ENCODE results near the gene DUSP19. TPM values are rescaled to one million over a fixed set of nuclear protein-coding genes. Genes with fewer than 3 reads are reported as not detected.

DUSP19 gene
- total and polyA plus RNA-seq, 10 of the 15 experiments (the other 5 are each of a cell fraction or from before 2014, with no cell fraction given): 0.16 to 1.7 (median 0.57) TPM

- CTCF ChIA-PET: no interaction called here
- Histone ChIP-seq H3K4me3 (no peak overlapping the region), H3K4me2 (ENCODE audit: control insufficient read depth, insufficient read depth) (no peak overlapping the region), H3K9ac (ENCODE audit: control insufficient read depth, insufficient read depth, low read length) (no peak overlapping the region), H3K9me3 (replicated peaks; ENCODE audit: control insufficient read depth, insufficient read depth, low read length) (no peaks in the 10 kb centered on the region), H3K36me3 (ENCODE audit: control insufficient read depth in 2 of 2, insufficient read depth in 2 of 2, low read length in 1 of 2) (no peaks in the 10 kb centered on the region), H4K20me1 (ENCODE audit: control insufficient read depth, insufficient read depth) (no peaks in the 10 kb centered on the region), H3K79me2 (ENCODE audit: control insufficient read depth, insufficient read depth, low read length) (no peaks in the 10 kb centered on the region), H2AFZ (ENCODE audit: control insufficient read depth, low read depth, low read length) (no peak overlapping the region), H3K4me1 (ENCODE audit: control insufficient read depth, insufficient read depth, low read length) (no peaks in the 10 kb centered on the region), H3K27ac (ENCODE audit: control insufficient read depth, insufficient read depth) (no peak overlapping the region), H3K27me3 (replicated peaks in 1 of 2; ENCODE audit: control insufficient read depth in 2 of 2, insufficient read depth in 2 of 2, low read length in 1 of 2) (no peaks in the 10 kb centered on the region)
- SMC1A ChIA-PET (ENCODE audit: uncharacterized antibody, unreplicated experiment): interaction anchor here (0.8 kb wide), 1 partner anchor 11 kb away, joined by 3 read pairs; no protein-coding TSS in a partner anchor
- intact Hi-C loops (cut with micrococcal nuclease; ENCODE audit: unreplicated experiment): no loop called here
- ATAC-seq (no peak), DNase-seq (ENCODE audit: low read depth, low spot score) (no peak), FAIRE-seq (no peak)
- RAD21 ChIA-PET (ENCODE audit: unreplicated experiment): no interaction called here
- no peak for TF ChIP-seq ZNF622 (IDR thresholded peaks at IDR 0.05)
- TF ChIP-seq ASH2L (IDR thresholded peaks at IDR 0.05; ENCODE audit: borderline replicate concordance, low read depth): no peak
- no peak for TF ChIP-seq FOXK2 (IDR thresholded peaks at IDR 0.05)
- TF ChIP-seq CHD4 (IDR thresholded peaks at IDR 0.05): no peak
- TF ChIP-seq NFYB (IDR thresholded peaks at IDR 0.05; ENCODE audit: insufficient read depth, low read depth, low read length): no peak
- no peak for TF ChIP-seq TARDBP (IDR thresholded peaks at IDR 0.05; ENCODE audit: borderline replicate concordance)
- BruUV-seq (replicated peaks): no TSS peak
- POLR2A ChIA-PET: no interaction called here
- WGBS (ENCODE audit: insufficient coverage, insufficient replicate concordance, low lambda C conversion rate, missing lambda C conversion rate): 52% methylated on average over 3 of the region's 3 CpGs
- in situ Hi-C loops (cut with MboI): no loop called here
These were observed 38.7 kb downstream of the DUSP19 start for GRCh38 chr2:183117226-183117625.

GRCh38 chr2:183123117-183123958, 44.8 kb downstream of the DUSP19 start:
- Histone ChIP-seq H3K79me2 (ENCODE audit: control insufficient read depth, insufficient read depth, low read length) (peaks cover 38% of the 10 kb centered on the region), H3K4me1 (ENCODE audit: control insufficient read depth, insufficient read depth, low read length) (peaks cover 4% of the 10 kb centered on the region; the same call in 1 of the 2 replicates), H4K20me1 (ENCODE audit: control insufficient read depth, insufficient read depth) (no peaks in the 10 kb centered on the region), H2AFZ (ENCODE audit: control insufficient read depth, low read depth, low read length) (peak overlapping the region; percentile 95), H3K4me3 (peak overlapping the region; percentile 78), H3K36me3 (ENCODE audit: control insufficient read depth in 2 of 2, insufficient read depth in 2 of 2, low read length in 1 of 2) (no peaks in the 10 kb centered on the region), H3K4me2 (ENCODE audit: control insufficient read depth, insufficient read depth) (peak overlapping the region; percentile 46), H3K9ac (ENCODE audit: control insufficient read depth, insufficient read depth, low read length) (peak overlapping the region; percentile 81; the same call in 1 of the 2 replicates), H3K27me3 (replicated peaks in 1 of 2; ENCODE audit: control insufficient read depth in 2 of 2, insufficient read depth in 2 of 2, low read length in 1 of 2) (no peaks in the 10 kb centered on the region), H3K27ac (ENCODE audit: control insufficient read depth, insufficient read depth) (peak overlapping the region; percentile 89; the same call in 1 of the 2 replicates), H3K9me3 (replicated peaks; ENCODE audit: control insufficient read depth, insufficient read depth, low read length) (no peaks in the 10 kb centered on the region)
- SMC1A ChIA-PET (ENCODE audit: uncharacterized antibody, unreplicated experiment): interaction anchor here (0.9 to 1.0 kb wide), 2 partner anchors 30 to 40 kb away, joined by 3 read pairs; no protein-coding TSS in a partner anchor
- 21% methylated on average over 17 of the region's 17 CpGs for WGBS (ENCODE audit: insufficient coverage, insufficient replicate concordance, low lambda C conversion rate, missing lambda C conversion rate)
- no TSS peak for BruUV-seq (replicated peaks)
- FAIRE-seq: no peak
- no peak for ATAC-seq
- in situ Hi-C loops (cut with MboI) (no loop called here), intact Hi-C loops (cut with micrococcal nuclease; ENCODE audit: unreplicated experiment) (no loop called here)
- RAD21 ChIA-PET (ENCODE audit: unreplicated experiment): no interaction called here
- POLR2A ChIA-PET: interaction anchor here (0.6 to 1.4 kb wide), 2 partner anchors 47 to 91 kb away, joined by 3 read pairs; no protein-coding TSS in a partner anchor
- no peak for DNase-seq (ENCODE audit: low read depth, low spot score)
- CTCF ChIA-PET: interaction anchor here (1.0 to 1.9 kb wide), 4 partner anchors 12 to 44 kb away, joined by 3 to 5 read pairs (median 4); no protein-coding TSS in a partner anchor
- TF ChIP-seq EED (IDR thresholded peaks at IDR 0.05; ENCODE audit: low read depth) (no peak), DPF2 (IDR thresholded peaks at IDR 0.05) (no peak), CEBPZ (IDR thresholded peaks at IDR 0.05; ENCODE audit: low read depth, low read length) (no peak), CHD4 (IDR thresholded peaks at IDR 0.05) (no peak), ZNF207 (IDR thresholded peaks at IDR 0.05; ENCODE audit: borderline replicate concordance) (no peak), CBX5 (IDR thresholded peaks at IDR 0.05; ENCODE audit: low read depth) (no peak), CREM (IDR thresholded peaks at IDR 0.05; ENCODE audit: low read depth) (no peak), EGR1 (IDR thresholded peaks at IDR 0.05; ENCODE audit: borderline replicate concordance in 1 of 2, low read depth in 2 of 2, low read length in 2 of 2) (no peak)
